ENCODE results near the gene COL23A1.
"Not testable (repeated sequence)": the region's sequence is repeated elsewhere in the genome, so short reads cannot be mapped to it uniquely, and the experiment has no call there.

The COL23A1 gene

GRCh38 chr5:178605788-178606187 lies 15.6 kb upstream of the COL23A1 start:
- no peak overlapping the region for H3K4me3 Mint-ChIP-seq
- H3K36me3 Mint-ChIP-seq, result peaks cover 7% of the 10 kb centered on the region
- no peaks in the 10 kb centered on the region for H3K9me3 Mint-ChIP-seq (ENCODE audit: low read depth)
- peaks cover 3% of the 10 kb centered on the region for H3K4me1 Mint-ChIP-seq (ENCODE audit: low read depth)
- no peaks in the 10 kb centered on the region for H3K27me3 Mint-ChIP-seq
- peak overlapping the region; percentile 18 for H3K27ac Mint-ChIP-seq

GRCh38 chr5:178602752-178603151 lies 12.6 kb upstream of the COL23A1 start:
- no peaks in the 10 kb centered on the region for H3K4me1 Mint-ChIP-seq (ENCODE audit: low read depth)
- no peaks in the 10 kb centered on the region for H3K27me3 Mint-ChIP-seq
- H3K4me3 Mint-ChIP-seq, result no peak overlapping the region
- peaks cover 6% of the 10 kb centered on the region for H3K36me3 Mint-ChIP-seq
- no peaks in the 10 kb centered on the region for H3K9me3 Mint-ChIP-seq (ENCODE audit: low read depth)
- H3K27ac Mint-ChIP-seq, result no peak overlapping the region

GRCh38 chr5:178595750-178596149 lies 5.6 kb upstream of the COL23A1 start:
- Mint-ChIP-seq H3K9me3 (ENCODE audit: low read depth) (peaks cover 16% of the 10 kb centered on the region), H3K4me1 (ENCODE audit: low read depth) (peaks cover 2% of the 10 kb centered on the region), H3K4me3 (no peak overlapping the region), H3K27ac (no peak overlapping the region), H3K27me3 (peaks cover 4% of the 10 kb centered on the region), H3K36me3 (peaks cover 18% of the 10 kb centered on the region)

GRCh38 chr5:178595150-178595549 lies 5.0 kb upstream of the COL23A1 start:
- no peak overlapping the region for H3K4me3 Mint-ChIP-seq
- peaks cover 16% of the 10 kb centered on the region for H3K9me3 Mint-ChIP-seq (ENCODE audit: low read depth)
- H3K36me3 Mint-ChIP-seq, result peaks cover 18% of the 10 kb centered on the region
- peaks cover 6% of the 10 kb centered on the region for H3K27me3 Mint-ChIP-seq
- H3K27ac Mint-ChIP-seq, result no peak overlapping the region
- H3K4me1 Mint-ChIP-seq (ENCODE audit: low read depth), result peaks cover 5% of the 10 kb centered on the region

- Mint-ChIP-seq H3K27ac (peak overlapping the region; percentile 0), H3K36me3 (peaks cover 15% of the 10 kb centered on the region), H3K9me3 (ENCODE audit: low read depth) (peaks cover 16% of the 10 kb centered on the region), H3K27me3 (peaks cover 32% of the 10 kb centered on the region), H3K4me3 (peak overlapping the region; percentile 86), H3K4me1 (ENCODE audit: low read depth) (peaks cover 5% of the 10 kb centered on the region)
Measured at GRCh38 chr5:178590924-178591423, 781 bp upstream of the COL23A1 start.

- Mint-ChIP-seq H3K27me3 (peaks cover 37% of the 10 kb centered on the region), H3K27ac (no peak overlapping the region)
Measured at GRCh38 chr5:178589180-178590140, 733 bp downstream of the COL23A1 start.

GRCh38 chr5:178588769-178589168 lies 1.4 kb downstream of the COL23A1 start:
- H3K4me3 Mint-ChIP-seq, result peak overlapping the region; percentile 51
- H3K36me3 Mint-ChIP-seq, result no peaks in the 10 kb centered on the region
- no peaks in the 10 kb centered on the region for H3K9me3 Mint-ChIP-seq (ENCODE audit: low read depth)
- H3K4me1 Mint-ChIP-seq (ENCODE audit: low read depth), result peaks cover 5% of the 10 kb centered on the region
- H3K27me3 Mint-ChIP-seq, result peaks cover 37% of the 10 kb centered on the region
- H3K27ac Mint-ChIP-seq, result no peak overlapping the region

More at GRCh38 chr5:178589180-178590140, 733 bp downstream of the COL23A1 start:
- Mint-ChIP-seq H3K9me3 (ENCODE audit: low read depth) (peaks cover 2% of the 10 kb centered on the region), H3K36me3 (peaks cover 3% of the 10 kb centered on the region), H3K4me3 (peak overlapping the region; percentile 57), H3K4me1 (ENCODE audit: low read depth) (peaks cover 5% of the 10 kb centered on the region)

GRCh38 chr5:178587763-178588611 lies 2.2 kb downstream of the COL23A1 start:
- Mint-ChIP-seq H3K4me1 (ENCODE audit: low read depth) (peaks cover 5% of the 10 kb centered on the region), H3K4me3 (peak overlapping the region; percentile 51), H3K27me3 (peaks cover 37% of the 10 kb centered on the region), H3K36me3 (no peaks in the 10 kb centered on the region), H3K27ac (no peak overlapping the region), H3K9me3 (ENCODE audit: low read depth) (no peaks in the 10 kb centered on the region)

GRCh38 chr5:178586396-178586795 lies 3.8 kb downstream of the COL23A1 start:
- Mint-ChIP-seq H3K27ac (no peak overlapping the region), H3K9me3 (ENCODE audit: low read depth) (no peaks in the 10 kb centered on the region), H3K4me1 (ENCODE audit: low read depth) (peaks cover 5% of the 10 kb centered on the region), H3K27me3 (peaks cover 38% of the 10 kb centered on the region), H3K36me3 (no peaks in the 10 kb centered on the region), H3K4me3 (no peak overlapping the region)

GRCh38 chr5:178585421-178585820 lies 4.8 kb downstream of the COL23A1 start:
- not testable (repeated sequence) for H3K4me3 Mint-ChIP-seq; H3K4me1 Mint-ChIP-seq (ENCODE audit: low read depth); H3K36me3 Mint-ChIP-seq; H3K9me3 Mint-ChIP-seq (ENCODE audit: low read depth); H3K27ac Mint-ChIP-seq
- H3K27me3 Mint-ChIP-seq, result peaks cover 32% of the 10 kb centered on the region

- Mint-ChIP-seq H3K4me3 (no peak overlapping the region), H3K27me3 (peaks cover 26% of the 10 kb centered on the region), H3K9me3 (ENCODE audit: low read depth) (no peaks in the 10 kb centered on the region), H3K36me3 (no peaks in the 10 kb centered on the region), H3K4me1 (ENCODE audit: low read depth) (no peaks in the 10 kb centered on the region), H3K27ac (no peak overlapping the region)
Measured at GRCh38 chr5:178583279-178583678, 6.9 kb downstream of the COL23A1 start.

GRCh38 chr5:178582291-178582690 lies 7.9 kb downstream of the COL23A1 start:
- Mint-ChIP-seq H3K27ac (no peak overlapping the region), H3K4me1 (ENCODE audit: low read depth) (no peaks in the 10 kb centered on the region), H3K36me3 (no peaks in the 10 kb centered on the region), H3K9me3 (ENCODE audit: low read depth) (no peaks in the 10 kb centered on the region), H3K27me3 (peaks cover 20% of the 10 kb centered on the region), H3K4me3 (no peak overlapping the region)

- Mint-ChIP-seq H3K27ac (no peak overlapping the region), H3K27me3 (peaks cover 17% of the 10 kb centered on the region)
Measured at GRCh38 chr5:178581621-178582020, 8.6 kb downstream of the COL23A1 start.

GRCh38 chr5:178580271-178580955 lies 9.8 kb downstream of the COL23A1 start:
- no peak overlapping the region for H3K4me3 Mint-ChIP-seq
- peaks cover 1% of the 10 kb centered on the region for H3K4me1 Mint-ChIP-seq (ENCODE audit: low read depth)
- no peaks in the 10 kb centered on the region for H3K36me3 Mint-ChIP-seq
- no peak overlapping the region for H3K27ac Mint-ChIP-seq
- H3K9me3 Mint-ChIP-seq (ENCODE audit: low read depth), result no peaks in the 10 kb centered on the region
- peaks cover 9% of the 10 kb centered on the region for H3K27me3 Mint-ChIP-seq

More at GRCh38 chr5:178581621-178582020, 8.6 kb downstream of the COL23A1 start:
- Mint-ChIP-seq H3K4me3 (no peak overlapping the region), H3K9me3 (ENCODE audit: low read depth) (no peaks in the 10 kb centered on the region), H3K36me3 (no peaks in the 10 kb centered on the region), H3K4me1 (ENCODE audit: low read depth) (no peaks in the 10 kb centered on the region)

All from activated naive CD8-positive, alpha-beta T cell (primary cell).